B cell (primary cell): Measurements from ENCODE around the gene GSTM3.

Source experiments
- CTCF ChIP-seq: fragments of 200-600 bp; IDR thresholded peaks from one replicate; pipeline ENCODE4 v1.8.0; 2022; ENCODE audit warnings: antibody characterized with exemption, mild to moderate bottlenecking
- EZH2 ChIP-seq: IDR thresholded peaks from 2 replicates; pipeline ENCODE4 v1.6.1; 2012; ENCODE audit warnings: borderline replicate concordance, low read depth, mild to moderate bottlenecking, moderate library complexity, low read length; ENCODE audit not compliant: insufficient read depth, poor library complexity, severe bottlenecking

- TF ChIP-seq CTCF (no peak), EZH2 (no peak)
Measured at GRCh38 chr1:109726728-109727373, 14.0 kb downstream of the GSTM3 start.
